Effector memory CD8-positive, alpha-beta T cell (primary cell): ENCODE data around the gene MAPKAPK5.
"Not testable (repeated sequence)": the region's sequence is repeated elsewhere in the genome, so short reads cannot be mapped to it uniquely, and the experiment has no call there.

ENCODE experiments used
- ATAC-seq: fragments of 150-1000 bp; cut with Tn5 transposase; replicated peaks from 2 replicates; pipeline ENCODE4 v1.10.0; 2021; ENCODE audit warnings: mild to moderate bottlenecking, moderate library complexity
- DNase-seq, 3 experiments: peaks; one replicate each; pipeline ENCODE4 v3.0.0; 2021
- H3K27ac Mint-ChIP-seq, 2 donors: one replicate each; pipeline ENCODE4 v1.8.0; 2022; ENCODE audit warnings: mild to moderate bottlenecking in 2 of 2, mixed read lengths in 2 of 2, moderate library complexity in 2 of 2
- H3K27me3 Mint-ChIP-seq, 2 donors: one replicate each; pipeline ENCODE4 v1.8.0; 2022; ENCODE audit warnings: mixed read lengths in 2 of 2
- H3K36me3 Mint-ChIP-seq: one replicate; pipeline ENCODE4 v1.8.0; 2022; ENCODE audit warnings: mild to moderate bottlenecking, moderate library complexity, mixed read lengths; ENCODE audit not compliant: insufficient read depth
- H3K4me1 Mint-ChIP-seq, 2 donors: one replicate each; pipeline ENCODE4 v1.8.0; 2022; ENCODE audit warnings: low read depth in 2 of 2, mixed read lengths in 2 of 2
- H3K4me3 Mint-ChIP-seq, 2 donors: one replicate each; pipeline ENCODE4 v1.8.0; 2022; ENCODE audit warnings: mild to moderate bottlenecking in 2 of 2, mixed read lengths in 2 of 2, moderate library complexity in 2 of 2
- H3K9me3 Mint-ChIP-seq, 2 donors: one replicate each; pipeline ENCODE4 v1.8.0; 2022; ENCODE audit warnings: mixed read lengths in 2 of 2

MAPKAPK5 gene

DNA sequence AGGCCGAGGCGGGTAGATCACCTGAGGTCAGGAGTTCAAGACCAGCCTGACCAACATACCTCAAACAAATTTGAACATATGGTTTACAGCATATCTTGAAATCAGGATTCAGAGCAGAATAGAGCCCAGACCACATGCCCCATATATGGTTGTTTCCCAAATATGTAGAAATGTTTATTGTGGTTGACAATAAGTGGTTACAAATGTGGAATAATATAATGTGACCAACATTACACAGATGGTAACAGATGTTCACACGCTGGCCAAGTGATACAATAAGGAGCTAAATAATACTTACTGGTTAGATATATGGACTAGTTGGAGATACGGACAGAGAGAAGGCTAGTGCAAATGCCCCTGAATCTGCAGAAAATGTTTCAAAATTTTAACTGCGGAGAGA lies 85.3 kb downstream of the MAPKAPK5 start:
- Mint-ChIP-seq H3K27me3 (no peaks in the 10 kb centered on the region), H3K27ac (no peak overlapping the region), H3K36me3 (peaks cover 8% of the 10 kb centered on the region), H3K4me3 (no peak overlapping the region), H3K4me1 (no peaks in the 10 kb centered on the region), H3K9me3 (no peaks in the 10 kb centered on the region)
- DNase-seq: no peak
- no peak for ATAC-seq

DNA sequence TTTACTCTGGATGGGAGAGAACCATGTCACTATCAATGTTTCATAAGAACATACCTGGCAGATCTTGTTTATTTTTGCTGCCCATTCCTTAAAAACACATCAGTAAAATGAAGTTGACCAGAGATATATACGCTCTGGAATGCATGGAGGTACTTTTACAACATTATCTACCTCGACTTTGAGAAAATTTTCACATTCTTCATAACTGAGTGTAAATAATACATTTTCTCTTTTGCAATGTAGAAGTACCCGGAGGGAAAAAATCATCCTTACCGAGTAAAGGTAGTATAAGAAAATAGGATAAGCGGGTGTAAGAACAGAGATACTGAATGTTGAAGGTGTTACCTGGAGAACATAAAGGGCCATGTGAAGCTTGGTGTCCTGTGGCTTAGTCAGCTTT lies 90.2 kb downstream of the MAPKAPK5 start:
- no peaks in the 10 kb centered on the region for H3K9me3 Mint-ChIP-seq
- ATAC-seq: no peak
- H3K36me3 Mint-ChIP-seq: peaks cover 22% of the 10 kb centered on the region
- no peak overlapping the region for H3K27ac Mint-ChIP-seq
- no peak for DNase-seq
- H3K4me3 Mint-ChIP-seq: no peak overlapping the region
- no peaks in the 10 kb centered on the region for H3K4me1 Mint-ChIP-seq
- no peaks in the 10 kb centered on the region for H3K27me3 Mint-ChIP-seq

DNA sequence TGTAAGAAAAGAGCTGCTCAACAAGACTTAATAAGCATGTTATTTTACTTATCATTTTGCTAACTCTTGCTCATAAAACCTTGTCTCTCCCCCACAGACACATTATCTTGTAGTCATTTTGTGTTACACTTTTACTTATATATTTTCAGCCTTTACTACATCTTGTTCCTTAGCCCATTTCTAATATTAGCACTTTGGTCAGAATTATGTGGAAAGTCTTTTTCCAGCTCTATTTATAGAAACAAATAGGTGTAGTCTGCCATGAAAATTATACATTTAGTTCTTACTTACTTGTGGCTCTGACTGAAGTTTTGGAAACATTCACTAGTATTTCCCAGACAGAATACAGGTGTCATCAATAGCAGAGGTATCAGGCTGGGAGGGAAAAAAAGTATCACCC lies 94.8 kb downstream of the MAPKAPK5 start:
- Mint-ChIP-seq H3K36me3 (peaks cover 30% of the 10 kb centered on the region), H3K4me1 (no peaks in the 10 kb centered on the region), H3K27ac (peak overlapping the region; percentile 12 to 44), H3K27me3 (no peaks in the 10 kb centered on the region), H3K9me3 (no peaks in the 10 kb centered on the region), H3K4me3 (no peak overlapping the region)
- DNase-seq (no peak), ATAC-seq (no peak)

GRCh38 chr12:111937429-111937828 lies 95.4 kb downstream of the MAPKAPK5 start:
- no peak overlapping the region for H3K27ac Mint-ChIP-seq
- H3K4me3 Mint-ChIP-seq: no peak overlapping the region
- H3K4me1 Mint-ChIP-seq: peaks cover 0 to 1% of the 10 kb centered on the region in 2 donors
- no peaks in the 10 kb centered on the region for H3K9me3 Mint-ChIP-seq
- ATAC-seq (no peak), DNase-seq (no peak)
- H3K36me3 Mint-ChIP-seq: peaks cover 29% of the 10 kb centered on the region
- no peaks in the 10 kb centered on the region for H3K27me3 Mint-ChIP-seq

- ATAC-seq: no peak
Measured at GRCh38 chr12:111942557-111942956, 100.5 kb downstream of the MAPKAPK5 start.

GRCh38 chr12:111943929-111944328 lies 101.9 kb downstream of the MAPKAPK5 start:
- peaks cover 2 to 4% of the 10 kb centered on the region in 2 donors for H3K4me1 Mint-ChIP-seq
- ATAC-seq (no peak), DNase-seq (no peak)
- no peak overlapping the region for H3K27ac Mint-ChIP-seq
- H3K27me3 Mint-ChIP-seq: no peaks in the 10 kb centered on the region
- H3K9me3 Mint-ChIP-seq: no peaks in the 10 kb centered on the region
- H3K4me3 Mint-ChIP-seq: no peak overlapping the region
- peaks cover 10% of the 10 kb centered on the region for H3K36me3 Mint-ChIP-seq

More at GRCh38 chr12:111942557-111942956, 100.5 kb downstream of the MAPKAPK5 start:
- Mint-ChIP-seq H3K4me1 (peaks cover 2 to 4% of the 10 kb centered on the region in 2 donors), H3K4me3 (no peak overlapping the region), H3K27me3 (no peaks in the 10 kb centered on the region), H3K9me3 (no peaks in the 10 kb centered on the region), H3K36me3 (peaks cover 11% of the 10 kb centered on the region), H3K27ac (peak overlapping the region; percentile 26 to 82)
- no peak for DNase-seq

DNA sequence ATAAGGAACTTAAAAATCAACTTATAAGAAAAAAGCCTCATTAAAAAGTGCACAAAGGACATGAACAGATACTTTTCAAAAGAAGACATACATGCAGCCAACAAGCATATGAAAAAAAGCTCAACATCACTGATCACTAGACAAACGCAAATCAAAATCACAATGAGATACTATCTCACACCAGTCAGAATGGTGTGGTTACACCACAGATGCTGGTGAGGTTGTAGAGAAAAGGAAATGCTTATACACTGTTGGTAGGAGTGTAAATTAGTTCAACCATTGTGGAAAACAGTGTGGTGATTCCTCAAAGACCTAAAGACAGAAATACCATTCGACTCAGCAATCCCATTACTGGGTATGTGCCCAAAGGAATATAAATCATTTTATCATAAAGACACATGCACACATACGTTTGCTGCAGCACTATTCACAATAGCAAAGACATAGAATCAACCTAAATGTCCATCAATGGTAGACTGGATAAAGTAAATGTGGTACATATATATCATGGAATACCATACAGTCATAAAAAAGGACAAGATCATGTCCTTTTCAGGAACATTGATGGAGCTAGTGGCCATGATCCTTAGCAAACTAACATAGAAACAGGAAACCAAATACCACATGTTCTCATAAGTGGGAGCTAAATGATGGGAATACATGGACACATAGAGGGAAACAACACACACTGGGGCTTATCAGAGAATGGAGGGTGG lies 109.1 kb downstream of the MAPKAPK5 start:
- Mint-ChIP-seq H3K4me3 (peak overlapping the region in 1 of 2 donors; percentile 23), H3K27ac (peak overlapping the region in 1 of 2 donors; percentile 3), H3K4me1 (peaks cover 16 to 32% of the 10 kb centered on the region in 2 donors)
- H3K27me3 Mint-ChIP-seq, H3K9me3 Mint-ChIP-seq, DNase-seq, H3K36me3 Mint-ChIP-seq: not testable (repeated sequence)
- ATAC-seq: peak; percentile 81
